ENCODE data around the gene AUTS2. TPM values are rescaled to one million over a fixed set of nuclear protein-coding genes. Genes with fewer than 3 reads are reported as not detected.

AUTS2 gene
- total and polyA plus RNA-seq, 9 of the 15 experiments (the other 6 are each of a cell fraction or from before 2014, with no cell fraction given) = 0.58 TPM; not detected in 8

DNA sequence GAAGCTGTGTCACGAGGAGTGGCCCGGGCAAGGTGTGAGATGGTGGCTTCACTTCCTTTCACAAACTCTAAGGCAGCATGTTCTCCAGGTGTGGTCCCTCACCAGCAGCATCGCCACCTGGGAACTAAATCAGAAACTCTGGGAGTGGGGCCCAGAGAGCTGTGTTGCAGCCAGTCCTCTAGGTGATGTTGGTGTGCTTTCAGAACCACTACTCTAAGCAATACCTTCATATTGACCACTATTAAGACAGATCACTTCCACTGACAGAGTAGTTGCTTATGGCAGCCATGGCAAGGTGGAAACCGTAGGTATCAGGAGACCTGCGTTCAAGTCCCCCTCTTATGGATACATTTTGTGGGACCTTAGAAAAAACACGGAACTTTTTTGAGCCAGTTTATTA lies 1037.9 kb downstream of the AUTS2 start (continued):
- TF ChIP-seq, protein P1, sequence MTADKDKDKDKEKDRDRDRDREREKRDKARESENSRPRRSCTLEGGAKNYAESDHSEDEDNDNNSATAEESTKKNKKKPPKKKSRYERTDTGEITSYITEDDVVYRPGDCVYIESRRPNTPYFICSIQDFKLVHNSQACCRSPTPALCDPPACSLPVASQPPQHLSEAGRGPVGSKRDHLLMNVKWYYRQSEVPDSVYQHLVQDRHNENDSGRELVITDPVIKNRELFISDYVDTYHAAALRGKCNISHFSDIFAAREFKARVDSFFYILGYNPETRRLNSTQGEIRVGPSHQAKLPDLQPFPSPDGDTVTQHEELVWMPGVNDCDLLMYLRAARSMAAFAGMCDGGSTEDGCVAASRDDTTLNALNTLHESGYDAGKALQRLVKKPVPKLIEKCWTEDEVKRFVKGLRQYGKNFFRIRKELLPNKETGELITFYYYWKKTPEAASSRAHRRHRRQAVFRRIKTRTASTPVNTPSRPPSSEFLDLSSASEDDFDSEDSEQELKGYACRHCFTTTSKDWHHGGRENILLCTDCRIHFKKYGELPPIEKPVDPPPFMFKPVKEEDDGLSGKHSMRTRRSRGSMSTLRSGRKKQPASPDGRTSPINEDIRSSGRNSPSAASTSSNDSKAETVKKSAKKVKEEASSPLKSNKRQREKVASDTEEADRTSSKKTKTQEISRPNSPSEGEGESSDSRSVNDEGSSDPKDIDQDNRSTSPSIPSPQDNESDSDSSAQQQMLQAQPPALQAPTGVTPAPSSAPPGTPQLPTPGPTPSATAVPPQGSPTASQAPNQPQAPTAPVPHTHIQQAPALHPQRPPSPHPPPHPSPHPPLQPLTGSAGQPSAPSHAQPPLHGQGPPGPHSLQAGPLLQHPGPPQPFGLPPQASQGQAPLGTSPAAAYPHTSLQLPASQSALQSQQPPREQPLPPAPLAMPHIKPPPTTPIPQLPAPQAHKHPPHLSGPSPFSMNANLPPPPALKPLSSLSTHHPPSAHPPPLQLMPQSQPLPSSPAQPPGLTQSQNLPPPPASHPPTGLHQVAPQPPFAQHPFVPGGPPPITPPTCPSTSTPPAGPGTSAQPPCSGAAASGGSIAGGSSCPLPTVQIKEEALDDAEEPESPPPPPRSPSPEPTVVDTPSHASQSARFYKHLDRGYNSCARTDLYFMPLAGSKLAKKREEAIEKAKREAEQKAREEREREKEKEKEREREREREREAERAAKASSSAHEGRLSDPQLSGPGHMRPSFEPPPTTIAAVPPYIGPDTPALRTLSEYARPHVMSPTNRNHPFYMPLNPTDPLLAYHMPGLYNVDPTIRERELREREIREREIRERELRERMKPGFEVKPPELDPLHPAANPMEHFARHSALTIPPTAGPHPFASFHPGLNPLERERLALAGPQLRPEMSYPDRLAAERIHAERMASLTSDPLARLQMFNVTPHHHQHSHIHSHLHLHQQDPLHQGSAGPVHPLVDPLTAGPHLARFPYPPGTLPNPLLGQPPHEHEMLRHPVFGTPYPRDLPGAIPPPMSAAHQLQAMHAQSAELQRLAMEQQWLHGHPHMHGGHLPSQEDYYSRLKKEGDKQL (CRISPR knock-in tag; IDR thresholded peaks at IDR 0.05; ENCODE audit: borderline replicate concordance) = no peak

DNA sequence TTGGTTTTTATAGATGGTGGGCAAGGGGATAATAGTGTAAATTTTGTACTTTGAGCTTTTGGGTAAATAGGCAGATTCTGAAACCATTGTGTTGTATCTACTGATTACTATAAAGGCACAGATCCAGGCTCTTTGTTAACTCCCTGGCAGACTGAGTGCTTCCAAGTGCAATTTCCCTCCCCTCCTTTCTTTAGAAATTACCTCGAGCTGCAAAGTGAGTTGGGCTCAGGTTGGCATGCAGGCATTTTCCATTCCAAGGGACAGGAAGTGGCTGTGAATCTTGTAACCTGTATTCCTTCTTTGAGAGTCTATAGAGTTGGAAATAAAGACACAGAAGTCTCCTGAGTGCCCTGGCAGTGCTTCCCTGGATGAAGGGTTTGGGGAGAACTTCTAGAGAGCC lies 1039.5 kb downstream of the AUTS2 start:
- no peaks in the 10 kb centered on the region for H3K9me1 ChIP-seq (ENCODE audit: control insufficient read depth, insufficient read depth, low read length)
- CTCF ChIA-PET (ENCODE audit: low intra/inter-chr PET ratio) = no interaction called here
- H3K9ac ChIP-seq (ENCODE audit: insufficient read depth in 1 of 2, low read depth in 2 of 2, low read length in 2 of 2) = no peak overlapping the region
- no peaks in the 10 kb centered on the region for H3K79me2 ChIP-seq (ENCODE audit: control insufficient read depth, insufficient read depth, low read length)
- no peak overlapping the region for H2AFZ ChIP-seq (ENCODE audit: low read depth, low read length)
- POLR2A ChIA-PET = no interaction called here
- 0% methylated on average over 1 of the region's 1 CpG for WGBS (ENCODE audit: insufficient coverage, low coverage, missing lambda C conversion rate)
- ATAC-seq = no peak
- H3K4me3 ChIP-seq = no peak overlapping the region
- no TSS peak for BruUV-seq (replicated peaks)
- FAIRE-seq = no peak
- no peaks in the 10 kb centered on the region for H3K36me3 ChIP-seq (ENCODE audit: control insufficient read depth, insufficient read depth, low read length)
- no peak for DNase-seq (ENCODE audit: extremely low read depth in 1 of 4, low spot score in 3 of 4)
- H3K27ac ChIP-seq (ENCODE audit: extremely low read depth, low read depth, low read length) = no peak overlapping the region
- H3K9me3 ChIP-seq (replicated peaks; ENCODE audit: control insufficient read depth, insufficient read depth, low read depth, low read length) = no peaks in the 10 kb centered on the region
- intact Hi-C loops (cut with micrococcal nuclease) = no loop called here
- no peaks in the 10 kb centered on the region for H4K20me1 ChIP-seq (replicated peaks; ENCODE audit: control insufficient read depth, insufficient read depth, low read length)
- in situ Hi-C loops (cut with MboI) = no loop called here
- H3K4me2 ChIP-seq (ENCODE audit: insufficient read depth, low read length) = no peak overlapping the region
- peaks cover 8 to 18% of the 10 kb centered on the region in 2 experiments; a peak in 4 of 5 replicates for H3K27me3 ChIP-seq (ENCODE audit: control insufficient read depth in 2 of 2, insufficient read depth in 2 of 2, low read length in 2 of 2)
- H3K4me1 ChIP-seq (replicated peaks in 1 of 2; ENCODE audit: control insufficient read depth in 2 of 2, insufficient read depth in 2 of 2, low read length in 2 of 2) = no peaks in the 10 kb centered on the region; a peak in 1 of 5 replicates
- TF ChIP-seq, protein P2, sequence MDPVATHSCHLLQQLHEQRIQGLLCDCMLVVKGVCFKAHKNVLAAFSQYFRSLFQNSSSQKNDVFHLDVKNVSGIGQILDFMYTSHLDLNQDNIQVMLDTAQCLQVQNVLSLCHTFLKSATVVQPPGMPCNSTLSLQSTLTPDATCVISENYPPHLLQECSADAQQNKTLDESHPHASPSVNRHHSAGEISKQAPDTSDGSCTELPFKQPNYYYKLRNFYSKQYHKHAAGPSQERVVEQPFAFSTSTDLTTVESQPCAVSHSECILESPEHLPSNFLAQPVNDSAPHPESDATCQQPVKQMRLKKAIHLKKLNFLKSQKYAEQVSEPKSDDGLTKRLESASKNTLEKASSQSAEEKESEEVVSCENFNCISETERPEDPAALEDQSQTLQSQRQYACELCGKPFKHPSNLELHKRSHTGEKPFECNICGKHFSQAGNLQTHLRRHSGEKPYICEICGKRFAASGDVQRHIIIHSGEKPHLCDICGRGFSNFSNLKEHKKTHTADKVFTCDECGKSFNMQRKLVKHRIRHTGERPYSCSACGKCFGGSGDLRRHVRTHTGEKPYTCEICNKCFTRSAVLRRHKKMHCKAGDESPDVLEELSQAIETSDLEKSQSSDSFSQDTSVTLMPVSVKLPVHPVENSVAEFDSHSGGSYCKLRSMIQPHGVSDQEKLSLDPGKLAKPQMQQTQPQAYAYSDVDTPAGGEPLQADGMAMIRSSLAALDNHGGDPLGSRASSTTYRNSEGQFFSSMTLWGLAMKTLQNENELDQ (CRISPR knock-in tag; IDR thresholded peaks at IDR 0.05; ENCODE audit: borderline replicate concordance) = no peak
- no peak for TF ChIP-seq KLF13 (tag; IDR thresholded peaks at IDR 0.05; ENCODE audit: borderline replicate concordance, low read depth)
- TF ChIP-seq, protein P3, sequence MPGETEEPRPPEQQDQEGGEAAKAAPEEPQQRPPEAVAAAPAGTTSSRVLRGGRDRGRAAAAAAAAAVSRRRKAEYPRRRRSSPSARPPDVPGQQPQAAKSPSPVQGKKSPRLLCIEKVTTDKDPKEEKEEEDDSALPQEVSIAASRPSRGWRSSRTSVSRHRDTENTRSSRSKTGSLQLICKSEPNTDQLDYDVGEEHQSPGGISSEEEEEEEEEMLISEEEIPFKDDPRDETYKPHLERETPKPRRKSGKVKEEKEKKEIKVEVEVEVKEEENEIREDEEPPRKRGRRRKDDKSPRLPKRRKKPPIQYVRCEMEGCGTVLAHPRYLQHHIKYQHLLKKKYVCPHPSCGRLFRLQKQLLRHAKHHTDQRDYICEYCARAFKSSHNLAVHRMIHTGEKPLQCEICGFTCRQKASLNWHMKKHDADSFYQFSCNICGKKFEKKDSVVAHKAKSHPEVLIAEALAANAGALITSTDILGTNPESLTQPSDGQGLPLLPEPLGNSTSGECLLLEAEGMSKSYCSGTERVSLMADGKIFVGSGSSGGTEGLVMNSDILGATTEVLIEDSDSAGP (CRISPR knock-in tag; IDR thresholded peaks at IDR 0.05) = no peak
- TF ChIP-seq, protein P4, sequence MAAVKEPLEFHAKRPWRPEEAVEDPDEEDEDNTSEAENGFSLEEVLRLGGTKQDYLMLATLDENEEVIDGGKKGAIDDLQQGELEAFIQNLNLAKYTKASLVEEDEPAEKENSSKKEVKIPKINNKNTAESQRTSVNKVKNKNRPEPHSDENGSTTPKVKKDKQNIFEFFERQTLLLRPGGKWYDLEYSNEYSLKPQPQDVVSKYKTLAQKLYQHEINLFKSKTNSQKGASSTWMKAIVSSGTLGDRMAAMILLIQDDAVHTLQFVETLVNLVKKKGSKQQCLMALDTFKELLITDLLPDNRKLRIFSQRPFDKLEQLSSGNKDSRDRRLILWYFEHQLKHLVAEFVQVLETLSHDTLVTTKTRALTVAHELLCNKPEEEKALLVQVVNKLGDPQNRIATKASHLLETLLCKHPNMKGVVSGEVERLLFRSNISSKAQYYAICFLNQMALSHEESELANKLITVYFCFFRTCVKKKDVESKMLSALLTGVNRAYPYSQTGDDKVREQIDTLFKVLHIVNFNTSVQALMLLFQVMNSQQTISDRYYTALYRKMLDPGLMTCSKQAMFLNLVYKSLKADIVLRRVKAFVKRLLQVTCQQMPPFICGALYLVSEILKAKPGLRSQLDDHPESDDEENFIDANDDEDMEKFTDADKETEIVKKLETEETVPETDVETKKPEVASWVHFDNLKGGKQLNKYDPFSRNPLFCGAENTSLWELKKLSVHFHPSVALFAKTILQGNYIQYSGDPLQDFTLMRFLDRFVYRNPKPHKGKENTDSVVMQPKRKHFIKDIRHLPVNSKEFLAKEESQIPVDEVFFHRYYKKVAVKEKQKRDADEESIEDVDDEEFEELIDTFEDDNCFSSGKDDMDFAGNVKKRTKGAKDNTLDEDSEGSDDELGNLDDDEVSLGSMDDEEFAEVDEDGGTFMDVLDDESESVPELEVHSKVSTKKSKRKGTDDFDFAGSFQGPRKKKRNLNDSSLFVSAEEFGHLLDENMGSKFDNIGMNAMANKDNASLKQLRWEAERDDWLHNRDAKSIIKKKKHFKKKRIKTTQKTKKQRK (IDR thresholded peaks at IDR 0.05; ENCODE audit: borderline replicate concordance, low read depth, low read length) = no peak
- TF ChIP-seq ZNF586 (CRISPR knock-in tag; conservative IDR thresholded peaks at IDR 0.05) = no peak
